K562 (cell line): ENCODE measurements around the gene TBRG4. TPM values are rescaled to one million over a fixed set of nuclear protein-coding genes. Genes with fewer than 3 reads are reported as not detected.

Experiments used
- ATAC-seq: fragments of 200-7000 bp; cut with Tn5 transposase; 3 replicates; pipeline ENCODE4 v1.9.1; 2020; ENCODE audit warnings: moderate library complexity
- BruUV-seq: library from RNA; stranded (reverse); fragments of 400-500 nt; replicated peaks from 2 replicates; lab custom pipeline; 2021; lab: Mats Ljungman, UMichigan
- CTCF ChIA-PET: fragments of 300-600 bp; formaldehyde crosslinking; extraction: SDS; loops from one replicate; lab custom pipeline; 2021; ENCODE audit warnings: low intra/inter-chr PET ratio; lab: Yijun Ruan, JAX
- POLR2A ChIA-PET: fragments of 300-600, 350-650 bp; sonication (Branson Sonifier 250); formaldehyde crosslinking; extraction: SDS; loops from one replicate; lab custom pipeline; 2021; ENCODE audit warnings: antibody characterized with exemption, inconsistent platforms; lab: Yijun Ruan, JAX
- DNase-seq, 4 experiments: peaks; one replicate each; pipeline versions ENCODE4 v3.0.0 to v3.0.0-alpha.2; 2011 to 2018; ENCODE audit warnings: low spot score in 3 of 4, mixed read lengths in 3 of 4; ENCODE audit errors: extremely low read depth in 1 of 4
- FAIRE-seq: peaks from 2 replicates; lab custom pipeline; 2011; peaks lifted over from hg19 to GRCh38; lab: Jason Lieb, UNC
- H2AFZ ChIP-seq: 2 replicates; pipeline ENCODE4 v1.6.0; 2011; ENCODE audit warnings: low read depth, low read length, control low read depth, inconsistent platforms
- H3K27ac ChIP-seq: fragments of 200-600 bp; 3 replicates; pipeline ENCODE4 v1.8.0; 2011; ENCODE audit warnings: low read depth, mild to moderate bottlenecking, control low read depth, inconsistent platforms, low read length, moderate library complexity, mixed read lengths; ENCODE audit errors: extremely low read depth
- H3K27me3 ChIP-seq, 2 experiments: fragments of 300-600 bp in 1 of 2; 2 replicates in 1 of 2; 3 replicates in 1 of 2; pipeline versions ENCODE4 v1.6.0 to v1.8.0; 2011; ENCODE audit warnings: inconsistent platforms in 2 of 2, low read length in 2 of 2, mild to moderate bottlenecking in 1 of 2, mixed read lengths in 1 of 2, moderate library complexity in 1 of 2; ENCODE audit not compliant: control insufficient read depth in 2 of 2, insufficient read depth in 2 of 2
- H3K36me3 ChIP-seq: fragments of 300-600 bp; 3 replicates; pipeline ENCODE4 v1.8.0; 2011; ENCODE audit warnings: mild to moderate bottlenecking, low read length, inconsistent platforms; ENCODE audit not compliant: control insufficient read depth, insufficient read depth
- H3K4me1 ChIP-seq, 2 experiments: fragments of 200-600 bp in 1 of 2; replicated peaks in 1 of 2; 2 replicates in 1 of 2; 3 replicates in 1 of 2; pipeline versions ENCODE4 v1.5.1 to v1.8.0; 2011; ENCODE audit warnings: inconsistent platforms in 2 of 2, low read length in 2 of 2, mild to moderate bottlenecking in 1 of 2, mixed read lengths in 1 of 2, moderate library complexity in 1 of 2; ENCODE audit not compliant: control insufficient read depth in 2 of 2, insufficient read depth in 2 of 2
- H3K4me2 ChIP-seq: 2 replicates; pipeline ENCODE4 v1.6.1; 2011; ENCODE audit warnings: low read length, control low read depth, inconsistent platforms, mixed read lengths; ENCODE audit not compliant: insufficient read depth
- H3K4me3 ChIP-seq: fragments of 200-600 bp; sonication (generic), shearing (Covaris generic); 2 replicates; pipeline ENCODE4 v1.5.1; 2016; ENCODE audit warnings: control low read depth, inconsistent platforms
- H3K79me2 ChIP-seq: fragments of 200-600 bp; 3 replicates; pipeline ENCODE4 v1.8.0; 2011; ENCODE audit warnings: low read length, inconsistent platforms; ENCODE audit not compliant: control insufficient read depth, insufficient read depth
- H3K9ac ChIP-seq, 2 experiments: 2 replicates each; pipeline versions ENCODE4 v1.6.0 to v1.6.1; 2011; ENCODE audit warnings: low read depth in 2 of 2, low read length in 2 of 2, control low read depth in 1 of 2, inconsistent platforms in 1 of 2, mild to moderate bottlenecking in 1 of 2, mixed read lengths in 1 of 2; ENCODE audit not compliant: insufficient read depth in 1 of 2
- H3K9me1 ChIP-seq: one replicate; pipeline ENCODE4 v1.6.0; 2011; ENCODE audit warnings: inconsistent platforms, mild to moderate bottlenecking, low read length, moderate library complexity; ENCODE audit not compliant: control insufficient read depth, insufficient read depth
- H3K9me3 ChIP-seq: replicated peaks from 2 replicates; pipeline ENCODE4 v1.5.1; 2011; ENCODE audit warnings: low read depth, low read length, inconsistent platforms; ENCODE audit not compliant: control insufficient read depth, insufficient read depth
- H4K20me1 ChIP-seq: replicated peaks from 2 replicates; pipeline ENCODE4 v1.6.1; 2011; ENCODE audit warnings: low read length, inconsistent platforms, mixed read lengths; ENCODE audit not compliant: control insufficient read depth, insufficient read depth
- HDAC3 ChIP-seq: fragments of 450-650 bp; IDR thresholded peaks from 2 replicates; pipeline ENCODE4 v1.6.1; 2018; ENCODE audit warnings: borderline replicate concordance, mild to moderate bottlenecking, moderate library complexity; ENCODE audit not compliant: partially characterized antibody
- HNRNPK ChIP-seq: fragments of 200-400 bp; formaldehyde crosslinking; IDR thresholded peaks from one replicate; pipeline ENCODE4 v1.6.1; 2018; ENCODE audit warnings: mild to moderate bottlenecking, low read depth, low read length; ENCODE audit not compliant: poor library complexity, severe bottlenecking
- NFIC ChIP-seq: fragments of 450-650 bp; IDR thresholded peaks from 2 replicates; pipeline ENCODE4 v1.6.1; 2017; ENCODE audit warnings: mild to moderate bottlenecking, inconsistent platforms
- PREB ChIP-seq: sonication (generic); formaldehyde crosslinking; IDR thresholded peaks from 2 replicates; pipeline ENCODE4 v1.8.1; 2023; ENCODE audit warnings: mild to moderate bottlenecking, missing genetic modification reagents
- RNF219 ChIP-seq: fragments of 250-450 bp; sonication (Bioruptor Pico); IDR thresholded peaks from 2 replicates; pipeline ENCODE4 v1.5.0; 2022; ENCODE audit warnings: mild to moderate bottlenecking
- ZBTB7A ChIP-seq: IDR thresholded peaks from 2 replicates; pipeline ENCODE4 v1.6.1; 2011; ENCODE audit warnings: low read depth, mild to moderate bottlenecking, low read length, moderate library complexity, borderline replicate concordance; ENCODE audit not compliant: control insufficient read depth
- ZNF707 ChIP-seq: fragments of 250-450 bp; sonication (Bioruptor Pico); conservative IDR thresholded peaks from 2 replicates; pipeline ENCODE4 v1.8.0; 2022; ENCODE audit warnings: inconsistent platforms, mild to moderate bottlenecking, moderate library complexity
- WGBS: fragments of 100-300 bp; shearing (Covaris generic); methylation state at CpG from one replicate; pipeline ENCODE4 v1.1.6; 2016; ENCODE audit warnings: low coverage, mixed read lengths; ENCODE audit not compliant: insufficient coverage; ENCODE audit errors: missing lambda C conversion rate; 5-methylcytosine and 5-hydroxymethylcytosine counted together
- in situ Hi-C: fragments of 300-500 bp; cut with MboI; formaldehyde crosslinking; loops from 4 replicates; pipeline ENCODE4 v1.15.0; 2018; ENCODE audit warnings: inconsistent platforms, mixed read lengths
- intact Hi-C: fragments of 100-400 bp; cut with micrococcal nuclease; formaldehyde crosslinking; loops from 2 replicates; pipeline ENCODE4 v1.14.2; 2022
- polyA plus RNA-seq, 8 experiments: library from polyadenylated mRNA; depleted of rRNA in 4 of 8; stranded (reverse) in 5 of 8; unstranded in 3 of 8; fragments of >200 nt; fragmentation: Nextera tagmentation in 2 of 8; fragmentation: Illumina TruSeq in 1 of 8; extraction: Ambion mirVana in 2 of 8; extraction: Trizol in 1 of 8; gene quantifications; 2 replicates each; pipeline versions ENCODE4 v1.2.1 to v1.2.3, GENCODE V29; 2011 to 2014; ENCODE audit warnings: inconsistent platforms in 1 of 8, missing spikeins in 1 of 8
- total RNA-seq, 7 experiments: library from RNA; depleted of rRNA in 6 of 7; stranded (reverse); fragments of >200 nt in 6 of 7; fragmentation: Illumina TruSeq in 2 of 7; extraction: Trizol in 2 of 7; gene quantifications; 2 replicates each; pipeline versions ENCODE4 v1.2.1 to v1.2.3, GENCODE V29; 2011 to 2021; ENCODE audit warnings: low replicate concordance in 1 of 7

Gene TBRG4
- total and polyA plus RNA-seq, 9 of the 15 experiments (the other 6 are each of a cell fraction or from before 2014, with no cell fraction given) = 11.2 to 322 (median 216) TPM

- H2AFZ ChIP-seq = no peak overlapping the region
- ATAC-seq (no peak), DNase-seq (no peak)
- H4K20me1 ChIP-seq = peaks cover under 1% of the 10 kb centered on the region
- in situ Hi-C loops = no loop called here
- no peak overlapping the region for H3K4me3 ChIP-seq
- H3K36me3 ChIP-seq = no peaks in the 10 kb centered on the region
- TF ChIP-seq ZNF707 (CRISPR knock-in tag) (no peak), HDAC3 (no peak), PREB (no peak), RNF219 (no peak), ZBTB7A (no peak), NFIC (0 out of 2 replicates have a peak, but pooled peaks have one; percentile 16), HNRNPK (no peak)
- TF ChIP-seq, all 486 proteins: peak for 1
- no TSS peak for BruUV-seq
- Histone ChIP-seq H3K9me3 (no peaks in the 10 kb centered on the region), H3K9ac (peak overlapping the region in 1 of 2 experiments; percentile 74; a peak in 1 of 4 replicates), H3K79me2 (no peaks in the 10 kb centered on the region), H3K9me1 (no peaks in the 10 kb centered on the region), H3K4me1 (peaks cover 0 to 46% of the 10 kb centered on the region in 2 experiments; a peak in 2 of 5 replicates), H3K4me2 (no peak overlapping the region), H3K27me3 (no peaks in the 10 kb centered on the region; a peak in 1 of 5 replicates), H3K27ac (no peak overlapping the region)
- CTCF ChIA-PET = no interaction called here
- WGBS = 67% methylated on average over 10 of the region's 10 CpGs
- POLR2A ChIA-PET = interaction anchor here (0.6 kb wide), 1 partner anchor 18 kb away, joined by 3 read pairs; no protein-coding TSS in a partner anchor
- intact Hi-C loops = no loop called here
- no peak for FAIRE-seq
Observed at GRCh38 chr7:45082831-45083331, 28.6 kb downstream of the TBRG4 start.
